Liver (tissue), 3 donors: ENCODE data around the gene METTL6.

ENCODE experiments used
- CTCF ChIP-seq: fragments of 150-350 bp; IDR thresholded peaks from 2 replicates; pipeline ENCODE4 v1.5.1; 2017; ENCODE audit warnings: improper control_type of control experiment, low read depth, low read length; ENCODE audit not compliant: missing input control
- FOXA1 ChIP-seq: IDR thresholded peaks from 2 replicates; pipeline ENCODE4 v1.6.1; 2016; ENCODE audit warnings: antibody characterized with exemption
- GABPA ChIP-seq, 2 donors: IDR thresholded peaks in 1 of 2; conservative IDR thresholded peaks in 1 of 2; 2 replicates each; pipeline ENCODE4 v1.6.1; 2016; ENCODE audit warnings: antibody characterized with exemption in 2 of 2, mild to moderate bottlenecking in 1 of 2, moderate library complexity in 1 of 2
- RAD21 ChIP-seq, 2 donors: IDR thresholded peaks; 2 replicates each; pipeline ENCODE4 v1.6.1; 2016; ENCODE audit warnings: antibody characterized with exemption in 2 of 2, mild to moderate bottlenecking in 2 of 2
- SP1 ChIP-seq: IDR thresholded peaks from 2 replicates; pipeline ENCODE4 v1.6.1; 2018; ENCODE audit warnings: antibody characterized with exemption, mild to moderate bottlenecking
- YY1 ChIP-seq: IDR thresholded peaks from 2 replicates; pipeline ENCODE4 v1.6.1; 2016; ENCODE audit warnings: antibody characterized with exemption, mild to moderate bottlenecking
- donor health status: healthy.
- donor health status: healthy.

- TF ChIP-seq YY1 (no peak), RAD21 (IDR thresholded peaks at IDR 0.05) (no peak), GABPA (IDR thresholded peaks at IDR 0.05 in 1 of 2, conservative IDR thresholded peaks at IDR 0.05 in 1 of 2) (no peak), CTCF (no peak), FOXA1 (no peak), SP1 (no peak)
Observed at GRCh38 chr3:15429080-15429479, 1.7 kb upstream of the METTL6 start.
